GM19099 (cell line): ENCODE results near the gene PRRX2.

ENCODE experiments used
- POLR2A ChIP-seq: IDR thresholded peaks from 3 replicates; pipeline ENCODE4 v1.6.1; 2011; ENCODE audit warnings: low read depth; ENCODE audit not compliant: insufficient read length; ENCODE audit errors: extremely low read depth

PRRX2 gene

GRCh38 chr9:129698254-129698757, 32.9 kb downstream of the PRRX2 start:
- TF ChIP-seq POLR2A = no peak

DNA sequence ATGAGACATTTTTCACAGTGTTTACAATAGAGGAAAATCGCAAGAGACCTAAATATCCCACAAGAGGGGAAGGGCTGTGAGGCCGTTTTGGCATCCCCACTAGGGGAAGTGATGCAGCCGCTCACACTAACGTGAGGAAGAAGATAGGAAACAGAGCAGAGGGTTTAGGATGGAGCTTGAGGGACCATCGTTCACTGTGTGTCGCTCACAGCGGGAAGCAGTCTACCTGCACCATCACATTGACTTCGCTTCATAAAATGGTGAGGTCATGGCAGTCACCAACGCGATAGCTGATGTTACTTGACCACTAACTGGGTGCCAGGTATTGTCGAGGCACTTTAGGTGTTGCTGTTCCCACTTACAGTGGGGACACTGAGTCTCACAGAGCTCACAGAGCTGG, 35.6 kb downstream of the PRRX2 start:
- TF ChIP-seq POLR2A = no peak

GRCh38 chr9:129701549-129701948, 36.1 kb downstream of the PRRX2 start:
- TF ChIP-seq POLR2A = no peak

GRCh38 chr9:129702589-129703520, 37.4 kb downstream of the PRRX2 start:
- TF ChIP-seq POLR2A = no peak

- TF ChIP-seq POLR2A = no peak
Observed at GRCh38 chr9:129703667-129704355, 38.4 kb downstream of the PRRX2 start.

DNA sequence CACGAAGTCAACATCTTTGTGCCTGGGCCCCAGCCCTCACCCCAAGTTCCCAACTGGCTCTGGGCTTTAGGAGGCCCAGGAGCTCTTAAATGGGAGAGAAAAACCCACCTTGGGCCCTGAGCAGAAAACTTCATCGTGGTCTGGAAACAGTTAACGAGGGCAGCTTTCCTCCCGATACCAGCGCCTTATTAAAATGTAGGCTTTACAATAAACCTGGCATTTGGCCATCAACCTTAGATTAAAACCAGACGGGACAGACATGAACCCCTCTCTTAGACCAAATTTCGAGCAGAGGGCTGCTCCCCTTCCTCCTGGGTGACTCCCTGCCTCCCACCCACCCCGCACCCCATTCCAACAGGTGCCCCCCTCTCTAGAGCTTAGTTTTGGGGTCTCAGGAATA, 39.4 kb downstream of the PRRX2 start:
- no peak for TF ChIP-seq POLR2A

DNA sequence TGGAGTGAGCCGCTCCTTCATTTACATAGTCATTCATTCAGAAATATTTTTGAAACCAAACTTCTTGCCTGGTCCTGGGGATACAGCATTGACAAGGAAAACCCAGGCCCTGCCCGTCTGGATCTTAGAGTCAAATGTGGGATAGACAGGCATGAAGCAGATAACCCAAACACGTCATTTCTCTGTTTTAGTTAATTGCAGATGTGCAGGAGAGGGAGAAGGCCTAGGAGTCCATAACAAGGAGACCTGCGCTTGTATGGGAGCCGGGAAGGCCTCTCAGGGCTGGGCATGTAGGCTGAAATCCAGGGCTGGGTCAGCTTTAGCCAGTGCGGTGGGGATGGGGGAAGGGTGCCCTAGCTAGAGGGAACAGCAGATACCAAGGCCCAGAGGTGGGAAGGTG, 43.3 kb downstream of the PRRX2 start:
- no peak for TF ChIP-seq POLR2A

- no peak for TF ChIP-seq POLR2A
Observed at GRCh38 chr9:129709438-129710168, 44.2 kb downstream of the PRRX2 start.

GRCh38 chr9:129710169-129710453, 44.7 kb downstream of the PRRX2 start:
- TF ChIP-seq POLR2A = no peak

- TF ChIP-seq POLR2A = no peak
Observed at GRCh38 chr9:129712634-129713401, 47.4 kb downstream of the PRRX2 start.

DNA sequence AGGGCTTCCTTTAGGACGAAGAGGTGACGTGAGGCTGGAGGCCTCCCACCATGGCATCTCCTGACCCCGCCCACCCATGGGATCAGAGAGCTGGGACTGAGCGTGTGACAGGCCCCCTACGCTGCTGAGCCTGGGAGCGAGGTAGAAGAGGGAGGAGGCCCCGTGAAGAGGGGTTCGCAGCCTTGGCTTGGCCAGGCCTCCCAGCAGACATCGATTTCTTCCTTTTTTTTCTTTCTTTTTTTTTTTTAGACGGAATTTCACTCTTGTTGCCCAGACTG, 47.9 kb downstream of the PRRX2 start:
- TF ChIP-seq POLR2A = no peak

DNA sequence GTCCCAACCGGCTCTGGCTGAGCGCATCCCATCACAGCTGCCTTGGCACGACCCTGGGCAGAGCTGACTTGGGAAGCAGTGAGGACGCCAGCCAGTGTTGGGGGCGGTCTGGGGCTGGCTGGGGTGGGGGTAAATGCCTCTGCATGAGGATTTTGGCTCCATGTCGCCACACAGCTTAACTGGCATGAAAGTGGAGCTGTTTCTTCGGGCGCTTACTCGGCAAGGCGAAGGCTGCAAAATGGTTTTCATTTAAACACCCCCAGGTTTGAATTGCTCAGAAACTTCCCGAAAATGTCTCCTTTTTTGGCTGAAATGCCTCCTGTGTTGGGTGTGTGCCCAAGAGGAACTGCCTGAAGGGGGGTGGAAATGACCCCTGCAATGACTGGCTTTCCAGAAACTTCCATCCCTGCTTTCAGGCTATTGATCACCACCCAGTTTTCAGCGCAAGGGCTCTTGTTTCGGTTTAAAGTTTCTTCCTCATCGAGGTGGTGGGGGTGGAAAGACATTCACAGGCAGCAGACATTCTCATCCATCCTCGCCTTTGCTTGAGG, 49.1 kb downstream of the PRRX2 start:
- no peak for TF ChIP-seq POLR2A

DNA sequence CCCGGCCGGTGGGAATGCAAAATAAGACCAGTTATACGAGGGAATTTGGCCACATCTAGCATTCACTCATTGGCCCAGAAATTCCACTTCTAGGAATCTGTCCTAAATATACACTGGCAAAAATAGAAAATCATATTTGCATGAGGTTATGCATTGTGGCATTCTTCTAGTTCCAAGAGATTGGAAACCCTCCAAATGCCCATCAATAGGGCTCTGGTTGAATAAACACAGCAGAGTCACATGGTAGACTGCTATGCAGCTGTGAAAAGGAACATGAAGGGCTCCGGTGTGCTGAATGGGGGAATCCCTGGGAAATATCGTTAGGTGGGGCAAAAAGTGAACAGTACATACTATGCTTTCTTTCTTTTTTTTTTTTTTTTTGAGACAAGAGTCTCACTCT, 50.6 kb downstream of the PRRX2 start:
- TF ChIP-seq POLR2A = no peak

DNA sequence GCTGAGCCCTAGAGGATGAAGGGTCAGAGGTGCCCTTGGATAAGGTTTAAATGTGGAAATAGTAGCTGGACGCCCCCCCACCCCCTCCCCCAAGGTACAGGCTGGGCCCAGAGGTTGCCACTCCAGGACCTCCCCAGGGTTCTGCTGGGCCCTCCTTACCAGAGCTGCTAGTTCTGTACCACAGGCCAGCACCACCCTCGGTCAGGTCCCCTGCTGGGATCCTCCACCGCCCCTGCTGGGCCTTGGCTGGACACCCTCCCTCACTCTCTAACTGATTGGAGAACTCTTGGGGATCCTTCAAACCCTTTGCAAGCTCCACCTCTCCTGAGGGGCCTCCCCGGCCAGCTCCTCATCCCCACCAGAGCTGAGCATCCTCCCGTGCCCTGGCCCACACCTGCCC, 52.5 kb downstream of the PRRX2 start:
- no peak for TF ChIP-seq POLR2A

GRCh38 chr9:129718647-129719046, 53.2 kb downstream of the PRRX2 start:
- no peak for TF ChIP-seq POLR2A

GRCh38 chr9:129719135-129719534, 53.7 kb downstream of the PRRX2 start:
- TF ChIP-seq POLR2A = no peak
